ENCODE measurements around the gene SERHL2. TPM values are rescaled to one million over a fixed set of nuclear protein-coding genes. Genes with fewer than 3 reads are reported as not detected.
"Not testable (repeated sequence)": the region's sequence is repeated elsewhere in the genome, so short reads cannot be mapped to it uniquely, and the experiment has no call there.

SERHL2 gene
- total RNA-seq, 5 donors from 2014 or later (not counting 1 experiment from before 2014, with no cell fraction given), result 0.70 to 1.6 (median 1.0) TPM

DNA sequence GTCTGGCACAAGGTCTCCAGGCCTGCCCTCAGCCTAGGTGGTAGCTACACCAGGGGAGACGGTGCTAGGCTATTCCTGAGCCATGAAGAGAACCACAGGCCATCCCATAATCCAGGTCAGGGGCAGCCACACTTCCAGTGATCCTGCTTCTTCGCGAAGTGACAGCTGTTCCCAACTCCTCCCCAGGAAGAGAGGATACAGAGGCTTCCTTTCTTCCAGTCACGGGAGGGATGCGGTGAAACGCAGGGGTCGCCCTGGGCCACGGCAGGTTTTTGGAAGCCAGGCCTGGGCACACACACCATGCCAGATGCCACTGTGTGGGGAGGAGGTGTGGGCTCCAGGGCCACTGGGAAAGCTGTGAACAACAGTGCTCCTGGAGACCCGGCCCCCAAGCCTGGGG, 23.4 kb downstream of the SERHL2 start:
- H3K9me3 ChIP-seq; DNase-seq; H3K4me3 ChIP-seq (ENCODE audit: control insufficient read depth in 1 of 2, extremely low read depth in 1 of 2, low read length in 1 of 2); H3K27ac ChIP-seq (ENCODE audit: low read length); POLR2A ChIA-PET; H3K4me3 Mint-ChIP-seq; H3K4me1 ChIP-seq (ENCODE audit: control insufficient read depth in 1 of 2, extremely low read depth in 1 of 2, insufficient read depth in 2 of 2, low read length in 2 of 2); H3K27me3 ChIP-seq (replicated peaks in 1 of 2; ENCODE audit: control insufficient read depth in 2 of 2, extremely low read depth in 1 of 2, insufficient read depth in 2 of 2, low read length in 1 of 2); H3K9me3 Mint-ChIP-seq; CTCF ChIA-PET; ATAC-seq (replicated peaks in 1 of 4); H3K27ac Mint-ChIP-seq; H3K27me3 Mint-ChIP-seq: not testable (repeated sequence)
- peaks cover 8 to 11% (median 11%) of the 10 kb centered on the region in 3 donors for H3K4me1 Mint-ChIP-seq
- peaks cover 13% of the 10 kb centered on the region for H3K36me3 Mint-ChIP-seq
- WGBS (ENCODE audit: insufficient coverage), result 83% methylated on average over 1 of the region's 9 CpGs
- peaks cover 18 to 25% of the 10 kb centered on the region in 2 donors for H3K36me3 ChIP-seq (ENCODE audit: control insufficient read depth in 2 of 2, extremely low read depth in 1 of 2, insufficient read depth in 1 of 2, low read length in 1 of 2)

DNA sequence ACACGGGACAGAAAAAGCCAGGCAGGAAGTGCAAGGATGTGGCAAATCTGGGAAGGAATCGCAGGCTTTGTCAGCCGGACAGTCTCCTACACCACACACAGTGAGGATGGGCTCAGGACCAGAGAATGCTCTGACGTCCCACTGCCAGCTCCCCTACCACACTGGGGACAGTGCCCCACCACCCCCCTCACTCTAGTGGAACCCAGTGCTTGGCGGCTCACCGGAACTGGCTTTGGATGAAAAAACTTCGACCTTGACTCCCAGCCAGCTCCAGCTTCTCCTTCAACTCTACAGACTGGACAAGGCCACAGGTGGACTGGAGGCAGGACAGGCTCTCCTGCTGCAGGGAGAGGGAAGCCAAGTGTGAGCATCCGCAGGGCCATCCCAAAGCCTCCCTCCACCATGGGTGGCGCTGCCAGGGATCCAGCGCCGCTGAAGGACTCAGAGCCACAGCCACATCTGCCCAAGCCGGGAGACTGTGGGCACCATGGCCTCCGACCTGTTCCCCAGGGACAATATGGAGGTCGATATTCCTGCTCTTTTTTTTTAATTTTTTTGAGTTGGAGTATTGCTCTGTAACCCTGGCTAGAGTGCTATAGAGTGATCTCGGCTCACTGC, 24.0 kb downstream of the SERHL2 start:
- Histone ChIP-seq H3K9me3 (no peaks in the 10 kb centered on the region), H3K27me3 (replicated peaks in 1 of 2; ENCODE audit: control insufficient read depth in 2 of 2, extremely low read depth in 1 of 2, insufficient read depth in 2 of 2, low read length in 1 of 2) (no peaks in the 10 kb centered on the region), H3K36me3 (ENCODE audit: control insufficient read depth in 2 of 2, extremely low read depth in 1 of 2, insufficient read depth in 1 of 2, low read length in 1 of 2) (peaks cover 15 to 23% of the 10 kb centered on the region in 2 donors), H3K4me3 (ENCODE audit: control insufficient read depth in 1 of 2, extremely low read depth in 1 of 2, low read length in 1 of 2) (no peak overlapping the region), H3K4me1 (ENCODE audit: control insufficient read depth in 1 of 2, extremely low read depth in 1 of 2, insufficient read depth in 2 of 2, low read length in 2 of 2) (peaks cover 2 to 15% of the 10 kb centered on the region in 2 experiments), H3K27ac (ENCODE audit: low read length) (no peak overlapping the region)
- Mint-ChIP-seq H3K36me3 (peaks cover 14% of the 10 kb centered on the region), H3K9me3 (no peaks in the 10 kb centered on the region), H3K4me3 (no peak overlapping the region), H3K4me1 (peaks cover 13 to 17% (median 16%) of the 10 kb centered on the region in 3 donors), H3K27me3 (no peaks in the 10 kb centered on the region), H3K27ac (no peak overlapping the region)
- ChIA-PET CTCF (no interaction called here), POLR2A (no interaction called here)
- ATAC-seq (replicated peaks in 1 of 4), result no peak
- no peak for DNase-seq
- 95% methylated on average over 4 of the region's 15 CpGs for WGBS (ENCODE audit: insufficient coverage)

DNA sequence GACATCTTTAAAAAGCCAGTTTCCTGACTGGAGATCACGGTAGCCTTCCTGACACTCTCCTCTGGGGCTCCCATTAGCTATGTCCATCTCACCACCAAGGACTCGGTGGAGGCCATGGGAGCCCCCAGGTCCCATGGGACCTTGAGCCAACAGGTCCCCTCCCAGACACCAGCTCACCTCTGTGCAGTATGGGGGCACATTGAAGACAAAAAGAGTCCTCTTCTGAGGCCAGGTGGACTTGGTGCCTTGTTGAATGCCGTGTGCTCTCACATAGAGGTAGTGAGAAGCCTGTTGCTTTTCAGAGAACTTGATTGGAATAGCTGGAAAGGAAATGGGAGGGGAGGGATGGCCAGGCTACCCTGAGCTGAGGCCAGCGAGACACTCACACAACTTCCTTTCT, 26.3 kb downstream of the SERHL2 start:
- Mint-ChIP-seq H3K4me3 (peak overlapping the region in 2 of 3 donors; percentile 17 to 21), H3K4me1 (peaks cover 13 to 17% (median 16%) of the 10 kb centered on the region in 3 donors), H3K36me3 (peaks cover 20% of the 10 kb centered on the region)
- Histone ChIP-seq H3K36me3 (ENCODE audit: control insufficient read depth in 2 of 2, extremely low read depth in 1 of 2, insufficient read depth in 1 of 2, low read length in 1 of 2) (peaks cover 21 to 30% of the 10 kb centered on the region in 2 donors), H3K4me1 (ENCODE audit: control insufficient read depth in 1 of 2, extremely low read depth in 1 of 2, insufficient read depth in 2 of 2, low read length in 2 of 2) (peaks cover 2 to 18% of the 10 kb centered on the region in 2 experiments)
- H3K9me3 Mint-ChIP-seq; H3K27me3 Mint-ChIP-seq; H3K27me3 ChIP-seq (replicated peaks in 1 of 2; ENCODE audit: control insufficient read depth in 2 of 2, extremely low read depth in 1 of 2, insufficient read depth in 2 of 2, low read length in 1 of 2); H3K27ac Mint-ChIP-seq; ATAC-seq (replicated peaks in 1 of 4); POLR2A ChIA-PET; H3K27ac ChIP-seq (ENCODE audit: low read length); H3K4me3 ChIP-seq (ENCODE audit: control insufficient read depth in 1 of 2, extremely low read depth in 1 of 2, low read length in 1 of 2); DNase-seq; H3K9me3 ChIP-seq: not testable (repeated sequence)
- WGBS (ENCODE audit: insufficient coverage), result 88% methylated on average over 1 of the region's 4 CpGs
- CTCF ChIA-PET, result interaction anchor here in 1 of 2 donors (0.6 kb wide), 1 partner anchor 656 kb away, joined by 4 read pairs; no protein-coding TSS in a partner anchor

DNA sequence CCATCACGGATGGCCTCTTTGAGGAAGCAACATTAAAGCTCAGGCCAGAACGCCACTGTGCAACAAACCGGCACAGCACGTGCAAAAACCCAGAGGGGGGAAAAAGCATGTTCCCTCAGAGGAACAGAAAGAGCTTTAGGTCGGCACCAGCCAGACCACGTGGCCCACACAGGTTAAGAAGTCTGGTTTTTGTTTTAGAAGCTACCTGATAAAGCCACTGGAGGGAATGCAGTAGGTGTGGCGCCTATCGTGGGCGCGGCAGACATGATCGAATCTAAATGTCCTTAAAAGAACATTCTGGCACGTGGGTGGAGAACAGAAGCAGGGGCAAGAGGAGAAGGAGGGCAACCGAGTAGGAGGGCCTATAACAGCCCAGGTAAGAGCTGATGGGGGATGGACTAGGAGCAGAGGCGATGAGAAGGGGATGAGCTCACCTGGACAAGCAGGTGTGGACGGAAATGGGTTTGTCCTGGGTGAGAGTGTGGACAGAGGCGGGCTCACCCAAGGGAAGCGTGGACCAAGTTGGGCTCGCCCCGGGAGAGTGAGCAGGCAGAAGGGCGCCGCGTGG, 27.5 kb downstream of the SERHL2 start:
- H3K9me3 ChIP-seq; H3K9me3 Mint-ChIP-seq; H3K27me3 Mint-ChIP-seq; H3K27ac ChIP-seq (ENCODE audit: low read length); H3K27me3 ChIP-seq (replicated peaks in 1 of 2; ENCODE audit: control insufficient read depth in 2 of 2, extremely low read depth in 1 of 2, insufficient read depth in 2 of 2, low read length in 1 of 2); CTCF ChIA-PET: not testable (repeated sequence)
- Mint-ChIP-seq H3K4me1 (peaks cover 13 to 17% (median 16%) of the 10 kb centered on the region in 3 donors), H3K36me3 (peaks cover 31% of the 10 kb centered on the region), H3K4me3 (peak overlapping the region; percentile 88 to 96 (median 91)), H3K27ac (peak overlapping the region; percentile 78 to 90)
- POLR2A ChIA-PET, result interaction anchor here in 1 of 2 donors (2.8 kb wide), 1 partner anchor 33 kb away, joined by 13 read pairs; the partner anchor contains the start of gene POLDIP3
- Histone ChIP-seq H3K4me1 (ENCODE audit: control insufficient read depth in 1 of 2, extremely low read depth in 1 of 2, insufficient read depth in 2 of 2, low read length in 2 of 2) (peaks cover 2 to 18% of the 10 kb centered on the region in 2 experiments), H3K4me3 (ENCODE audit: control insufficient read depth in 1 of 2, extremely low read depth in 1 of 2, low read length in 1 of 2) (peak overlapping the region; percentile 56 to 66), H3K36me3 (ENCODE audit: control insufficient read depth in 2 of 2, extremely low read depth in 1 of 2, insufficient read depth in 1 of 2, low read length in 1 of 2) (peaks cover 22 to 42% of the 10 kb centered on the region in 2 donors)
- WGBS (ENCODE audit: insufficient coverage), result 0% methylated on average over 6 of the region's 22 CpGs
- peak in 1 of 35 experiments; percentile 3 for DNase-seq
- peak; percentile 33 to 46 (median 38) for ATAC-seq (replicated peaks in 1 of 4)

DNA sequence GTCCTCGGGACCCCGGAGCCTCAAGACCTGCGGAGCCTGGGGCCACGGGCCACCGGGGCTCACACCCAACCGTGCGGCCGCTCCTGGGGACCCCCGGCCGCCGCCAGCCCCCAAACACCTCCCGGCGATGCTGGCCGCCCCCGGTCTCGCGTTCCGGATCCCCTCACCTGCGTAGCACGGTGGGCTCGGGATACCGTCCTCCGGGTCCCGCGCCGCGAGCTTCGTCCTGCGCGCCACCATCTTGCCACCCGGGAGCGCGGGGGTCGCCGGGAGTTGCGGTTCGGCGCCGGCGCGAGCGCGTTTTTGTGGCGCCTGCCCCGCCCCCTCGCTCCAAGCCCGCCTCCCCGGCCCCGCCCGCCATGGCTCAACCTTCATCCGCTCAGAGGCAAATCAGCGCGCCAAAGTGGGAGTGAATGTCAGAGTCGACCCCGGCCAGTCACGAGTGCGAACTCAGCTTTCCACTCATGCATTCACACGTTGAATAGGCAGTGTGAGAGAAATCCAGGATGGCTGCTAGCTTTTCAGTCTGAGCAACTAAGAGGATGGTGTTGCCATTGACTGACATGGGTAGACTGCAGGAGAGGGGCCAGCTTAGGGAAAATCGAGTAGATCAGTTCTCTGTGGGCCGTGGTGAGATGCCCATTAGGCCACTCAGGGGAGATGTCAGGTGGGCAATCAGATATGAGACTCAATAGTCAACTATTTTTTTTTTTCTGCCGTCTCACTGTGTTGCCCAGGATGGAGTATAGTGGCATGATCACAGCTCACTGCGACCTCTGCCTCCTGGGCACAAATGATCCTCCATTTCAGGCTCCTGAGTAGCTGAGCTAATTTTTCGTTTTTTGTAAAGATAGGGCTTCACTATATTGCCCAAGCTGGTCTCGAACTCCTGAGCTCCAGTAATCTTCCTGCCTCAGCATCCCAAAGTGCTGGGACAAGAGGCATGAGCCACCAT, 28.3 kb downstream of the SERHL2 start:
- no peaks in the 10 kb centered on the region for H3K9me3 ChIP-seq
- peak; percentile 91 to 96 (median 94) for ATAC-seq (replicated peaks in 1 of 4)
- 3% methylated on average over 45 of the region's 64 CpGs for WGBS (ENCODE audit: insufficient coverage)
- CTCF ChIA-PET, result no interaction called here
- H3K9me3 Mint-ChIP-seq, result no peaks in the 10 kb centered on the region
- peaks cover 28 to 49% of the 10 kb centered on the region in 2 donors for H3K36me3 ChIP-seq (ENCODE audit: control insufficient read depth in 2 of 2, extremely low read depth in 1 of 2, insufficient read depth in 1 of 2, low read length in 1 of 2)
- no peaks in the 10 kb centered on the region for H3K27me3 ChIP-seq (replicated peaks in 1 of 2; ENCODE audit: control insufficient read depth in 2 of 2, extremely low read depth in 1 of 2, insufficient read depth in 2 of 2, low read length in 1 of 2)
- peak; percentile 61 to 89 (median 78) for DNase-seq
- peak overlapping the region; percentile 68 to 84 for H3K27ac Mint-ChIP-seq
- peaks cover 39% of the 10 kb centered on the region for H3K36me3 Mint-ChIP-seq
- peaks cover 2 to 18% of the 10 kb centered on the region in 2 experiments for H3K4me1 ChIP-seq (ENCODE audit: control insufficient read depth in 1 of 2, extremely low read depth in 1 of 2, insufficient read depth in 2 of 2, low read length in 2 of 2)
- peaks cover 13 to 17% (median 16%) of the 10 kb centered on the region in 3 donors for H3K4me1 Mint-ChIP-seq
- no peak overlapping the region for H3K27ac ChIP-seq (ENCODE audit: low read length)
- POLR2A ChIA-PET, result interaction anchor here in 1 of 2 donors (2.8 kb wide), 1 partner anchor 32 kb away, joined by 13 read pairs; the partner anchor contains the start of gene POLDIP3
- peak overlapping the region; percentile 56 to 66 for H3K4me3 ChIP-seq (ENCODE audit: control insufficient read depth in 1 of 2, extremely low read depth in 1 of 2, low read length in 1 of 2)
- peak overlapping the region; percentile 88 to 96 (median 91) for H3K4me3 Mint-ChIP-seq
- H3K27me3 Mint-ChIP-seq, result no peaks in the 10 kb centered on the region

DNA sequence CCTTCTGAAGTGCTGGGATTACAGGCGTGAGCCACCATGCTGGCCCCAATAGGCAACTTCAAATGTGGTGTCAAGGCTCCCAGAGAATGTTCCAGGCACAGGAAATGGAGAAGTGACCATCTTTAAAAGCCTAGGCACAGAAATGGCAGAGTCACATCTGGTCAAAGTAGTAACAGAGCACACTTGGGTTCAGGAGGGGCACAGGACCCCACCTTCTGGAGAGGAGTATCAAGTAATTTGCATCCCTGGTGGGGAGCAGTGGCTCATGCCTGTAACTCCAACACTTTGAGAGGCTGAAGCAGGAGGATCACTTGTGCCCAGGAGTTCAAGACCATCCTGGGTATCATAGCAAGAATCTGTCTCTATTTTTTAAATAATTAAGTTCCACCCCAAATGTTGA, 29.2 kb downstream of the SERHL2 start:
- H3K9me3 Mint-ChIP-seq, result no peaks in the 10 kb centered on the region
- H3K27me3 ChIP-seq (replicated peaks in 1 of 2; ENCODE audit: control insufficient read depth in 2 of 2, extremely low read depth in 1 of 2, insufficient read depth in 2 of 2, low read length in 1 of 2), result no peaks in the 10 kb centered on the region
- peaks cover 13 to 17% (median 16%) of the 10 kb centered on the region in 3 donors for H3K4me1 Mint-ChIP-seq
- peak overlapping the region in 1 of 2 donors; percentile 22 for H3K27ac Mint-ChIP-seq
- peaks cover 25 to 51% of the 10 kb centered on the region in 2 donors for H3K36me3 ChIP-seq (ENCODE audit: control insufficient read depth in 2 of 2, extremely low read depth in 1 of 2, insufficient read depth in 1 of 2, low read length in 1 of 2)
- H3K27me3 Mint-ChIP-seq, result no peaks in the 10 kb centered on the region
- no peak overlapping the region for H3K4me3 ChIP-seq (ENCODE audit: control insufficient read depth in 1 of 2, extremely low read depth in 1 of 2, low read length in 1 of 2)
- peaks cover 2 to 18% of the 10 kb centered on the region in 2 experiments for H3K4me1 ChIP-seq (ENCODE audit: control insufficient read depth in 1 of 2, extremely low read depth in 1 of 2, insufficient read depth in 2 of 2, low read length in 2 of 2)
- ATAC-seq (replicated peaks in 1 of 4) (no peak), DNase-seq (no peak)
- POLR2A ChIA-PET, result interaction anchor here in 1 of 2 donors (2.8 kb wide), 1 partner anchor 31 kb away, joined by 13 read pairs; the partner anchor contains the start of gene POLDIP3
- CTCF ChIA-PET, result no interaction called here
- H3K36me3 Mint-ChIP-seq, result peaks cover 43% of the 10 kb centered on the region
- 83% methylated on average over 1 of the region's 1 CpG for WGBS (ENCODE audit: insufficient coverage)
- peak overlapping the region; percentile 78 to 91 (median 78) for H3K4me3 Mint-ChIP-seq
- H3K27ac ChIP-seq (ENCODE audit: low read length), result no peak overlapping the region
- H3K9me3 ChIP-seq, result no peaks in the 10 kb centered on the region
